Renal cortex interstitium (tissue), 11 donors: ENCODE measurements around the gene GNPDA1. TPM values are rescaled to one million over a fixed set of nuclear protein-coding genes. Genes with fewer than 3 reads are reported as not detected.
"Not testable (repeated sequence)": the region's sequence is repeated elsewhere in the genome, so short reads cannot be mapped to it uniquely, and the experiment has no call there.

Experiments used
- DNase-seq, 11 donors: peaks; one replicate each; pipeline ENCODE4 v3.0.0-alpha.2; 2013; ENCODE audit warnings: low read depth in 9 of 11, low spot score in 4 of 11; ENCODE audit errors: extremely low read depth in 1 of 11
- polyA plus RNA-seq, 3 donors: library from polyadenylated mRNA; unstranded; fragments of 120-200 nt; gene quantifications; one replicate each; pipeline ENCODE4 v1.2.1, GENCODE V29; 2013; ENCODE audit not compliant: insufficient read length in 3 of 3

GNPDA1 gene
- polyA plus RNA-seq, 3 donors = 58.0 to 70.5 (median 63.0) TPM

GRCh38 chr5:142033632-142034567, 21.1 kb upstream of the GNPDA1 start:
- not testable (repeated sequence) for DNase-seq

- DNase-seq = no peak
These were observed 20.2 kb upstream of the GNPDA1 start for GRCh38 chr5:142032747-142033631.

- DNase-seq = no peak
These were observed 19.3 kb upstream of the GNPDA1 start for GRCh38 chr5:142032150-142032549.

- DNase-seq = no peak
These were observed 12.8 kb upstream of the GNPDA1 start for GRCh38 chr5:142025637-142026036.

- peak; percentile 65 to 84 (median 79) for DNase-seq
These were observed 12.0 kb upstream of the GNPDA1 start for GRCh38 chr5:142024771-142025304.

- no peak for DNase-seq
These were observed 11.0 kb upstream of the GNPDA1 start for GRCh38 chr5:142023836-142024235.

- DNase-seq = no peak
These were observed 7.4 kb upstream of the GNPDA1 start for GRCh38 chr5:142020122-142020659.

GRCh38 chr5:142017832-142018427, 5.1 kb upstream of the GNPDA1 start:
- no peak for DNase-seq

- DNase-seq = no peak
These were observed 3.7 kb upstream of the GNPDA1 start for GRCh38 chr5:142016556-142016955.

- DNase-seq = no peak
These were observed 3.1 kb upstream of the GNPDA1 start for GRCh38 chr5:142015781-142016533.

- peak in 4 of 11 donors; percentile 26 to 51 (median 49) for DNase-seq
These were observed 2.2 kb upstream of the GNPDA1 start for GRCh38 chr5:142014911-142015584.

GRCh38 chr5:142013734-142014521, 1.1 kb upstream of the GNPDA1 start:
- DNase-seq = no peak

GRCh38 chr5:142012186-142012785, 541 bp downstream of the GNPDA1 start:
- peak in 2 of 11 donors; percentile 11 to 16 for DNase-seq

- no peak for DNase-seq
These were observed 1.1 kb downstream of the GNPDA1 start for GRCh38 chr5:142011572-142012185.

- DNase-seq = no peak
These were observed 2.9 kb downstream of the GNPDA1 start for GRCh38 chr5:142009886-142010285.

GRCh38 chr5:142008813-142009212, 4.0 kb downstream of the GNPDA1 start:
- DNase-seq = no peak
